ENCODE data around the gene KDM6B. TPM values are rescaled to one million over a fixed set of nuclear protein-coding genes. Genes with fewer than 3 reads are reported as not detected.

Gene KDM6B
- total RNA-seq, 1 donor from 2014 or later = 38.2 TPM

DNA sequence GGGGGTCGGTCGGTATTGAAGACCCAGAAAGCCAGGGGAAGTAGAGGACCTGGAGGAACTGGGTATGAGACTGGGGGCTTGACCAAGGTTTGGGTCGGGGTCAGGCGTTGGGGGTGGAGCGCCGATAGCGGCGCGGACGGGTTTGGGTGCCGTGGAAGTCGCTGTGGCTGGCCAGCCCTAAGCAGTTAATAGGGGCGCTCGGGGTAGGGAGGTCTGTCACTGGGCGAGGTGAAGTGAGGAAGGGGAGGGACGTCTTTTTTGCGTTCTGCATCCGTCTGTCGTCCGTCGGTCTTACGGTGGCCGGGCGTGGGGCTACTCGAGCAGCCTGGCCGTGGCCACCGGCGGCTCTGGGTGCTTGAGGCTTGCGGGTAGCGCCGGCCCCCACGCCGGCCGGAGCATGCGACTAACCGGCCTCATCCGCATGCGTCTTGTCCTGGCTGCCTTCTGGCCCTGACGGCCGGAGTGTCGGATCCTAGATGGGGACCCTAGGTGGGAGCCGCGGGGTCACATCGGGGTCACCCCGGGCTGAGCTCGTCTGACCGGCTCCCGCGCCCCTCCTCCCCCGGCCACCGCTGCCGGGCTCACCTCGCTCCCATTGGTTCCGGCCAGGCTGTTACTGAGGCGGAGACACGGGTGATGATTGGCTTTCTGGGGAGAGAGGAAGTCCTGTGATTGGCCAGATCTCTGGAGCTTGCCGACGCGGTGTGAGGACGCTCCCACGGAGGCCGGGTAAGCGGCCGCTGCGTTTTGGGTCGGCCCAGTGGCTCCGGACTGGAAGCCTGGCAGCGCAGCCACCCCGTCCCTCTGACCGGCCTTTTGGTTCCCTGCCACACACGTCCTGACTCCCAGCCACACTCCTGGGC is 10.5 kb downstream of the KDM6B start:
- Mint-ChIP-seq H3K27me3 (ENCODE audit: low read depth) (no peaks in the 10 kb centered on the region), H3K4me1 (ENCODE audit: low read depth) (peaks cover 34% of the 10 kb centered on the region), H3K9me3 (ENCODE audit: low read depth) (no peaks in the 10 kb centered on the region), H3K4me3 (ENCODE audit: unreplicated experiment) (peak overlapping the region; percentile 98), H3K27ac (ENCODE audit: unreplicated experiment) (peak overlapping the region; percentile 99), H3K36me3 (ENCODE audit: low read depth) (peaks cover 4% of the 10 kb centered on the region)
- no peak for TF ChIP-seq CTCF (IDR thresholded peaks at IDR 0.05)
- no peak for DNase-seq (ENCODE audit: low spot score)

DNA sequence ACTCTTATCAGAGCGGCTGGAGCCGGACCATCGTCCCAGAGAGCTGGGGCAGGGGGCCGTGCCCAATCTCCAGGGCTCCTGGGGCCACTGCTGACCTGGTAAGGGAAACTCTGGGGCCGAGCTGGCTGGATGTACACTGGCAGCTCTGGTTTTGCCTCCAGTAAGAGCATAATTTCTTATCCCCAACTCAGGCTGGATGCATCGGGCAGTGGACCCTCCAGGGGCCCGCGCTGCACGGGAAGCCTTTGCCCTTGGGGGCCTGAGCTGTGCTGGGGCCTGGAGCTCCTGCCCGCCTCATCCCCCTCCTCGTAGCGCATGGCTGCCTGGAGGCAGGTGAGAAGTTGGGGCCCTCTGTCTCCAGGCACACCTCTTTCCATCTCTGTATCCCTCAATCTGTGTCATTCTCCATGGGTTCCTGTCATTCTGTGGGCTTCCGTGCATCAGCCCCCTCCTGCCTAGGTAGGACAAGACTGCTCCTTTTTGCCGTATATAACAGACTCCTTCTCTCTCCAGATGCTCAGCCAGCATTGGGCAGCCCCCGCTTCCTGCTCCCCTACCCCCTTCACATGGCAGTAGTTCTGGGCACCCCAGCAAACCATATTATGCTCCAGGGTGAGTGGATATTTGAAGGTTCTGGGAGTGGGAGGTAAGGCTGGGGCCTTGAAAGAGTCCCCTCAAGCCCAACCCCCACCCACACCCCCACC is 11.5 kb downstream of the KDM6B start:
- Mint-ChIP-seq H3K4me3 (ENCODE audit: unreplicated experiment) (peak overlapping the region; percentile 98), H3K9me3 (ENCODE audit: low read depth) (no peaks in the 10 kb centered on the region), H3K27me3 (ENCODE audit: low read depth) (no peaks in the 10 kb centered on the region), H3K36me3 (ENCODE audit: low read depth) (peaks cover 8% of the 10 kb centered on the region), H3K27ac (ENCODE audit: unreplicated experiment) (peak overlapping the region; percentile 99), H3K4me1 (ENCODE audit: low read depth) (peaks cover 24% of the 10 kb centered on the region)
- DNase-seq (ENCODE audit: low spot score) = no peak
- no peak for TF ChIP-seq CTCF (IDR thresholded peaks at IDR 0.05)

DNA sequence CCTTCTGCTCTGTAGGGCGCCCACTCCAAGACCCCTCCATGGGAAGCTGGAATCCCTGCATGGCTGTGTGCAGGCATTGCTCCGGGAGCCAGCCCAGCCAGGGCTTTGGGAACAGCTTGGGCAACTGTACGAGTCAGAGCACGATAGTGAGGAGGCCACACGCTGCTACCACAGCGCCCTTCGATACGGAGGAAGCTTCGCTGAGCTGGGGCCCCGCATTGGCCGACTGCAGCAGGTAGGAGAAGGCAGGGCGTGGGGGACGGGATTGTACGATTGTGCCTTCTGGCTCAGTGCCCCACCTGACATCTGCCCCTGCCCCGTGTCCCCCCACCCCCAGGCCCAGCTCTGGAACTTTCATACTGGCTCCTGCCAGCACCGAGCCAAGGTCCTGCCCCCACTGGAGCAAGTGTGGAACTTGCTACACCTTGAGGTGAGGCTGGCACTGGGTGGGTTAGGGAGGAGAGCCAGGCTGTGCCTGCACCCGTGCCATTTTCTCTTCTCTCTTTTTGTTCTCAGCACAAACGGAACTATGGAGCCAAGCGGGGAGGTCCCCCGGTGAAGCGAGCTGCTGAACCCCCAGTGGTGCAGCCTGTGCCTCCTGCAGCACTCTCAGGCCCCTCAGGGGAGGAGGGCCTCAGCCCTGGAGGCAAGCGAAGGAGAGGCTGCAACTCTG is 12.2 kb downstream of the KDM6B start:
- Mint-ChIP-seq H3K9me3 (ENCODE audit: low read depth) (no peaks in the 10 kb centered on the region), H3K4me3 (ENCODE audit: unreplicated experiment) (no peak overlapping the region), H3K27me3 (ENCODE audit: low read depth) (no peaks in the 10 kb centered on the region), H3K36me3 (ENCODE audit: low read depth) (peaks cover 11% of the 10 kb centered on the region), H3K4me1 (ENCODE audit: low read depth) (peaks cover 17% of the 10 kb centered on the region), H3K27ac (ENCODE audit: unreplicated experiment) (no peak overlapping the region)
- DNase-seq (ENCODE audit: low spot score) = no peak
- no peak for TF ChIP-seq CTCF (IDR thresholded peaks at IDR 0.05)

DNA sequence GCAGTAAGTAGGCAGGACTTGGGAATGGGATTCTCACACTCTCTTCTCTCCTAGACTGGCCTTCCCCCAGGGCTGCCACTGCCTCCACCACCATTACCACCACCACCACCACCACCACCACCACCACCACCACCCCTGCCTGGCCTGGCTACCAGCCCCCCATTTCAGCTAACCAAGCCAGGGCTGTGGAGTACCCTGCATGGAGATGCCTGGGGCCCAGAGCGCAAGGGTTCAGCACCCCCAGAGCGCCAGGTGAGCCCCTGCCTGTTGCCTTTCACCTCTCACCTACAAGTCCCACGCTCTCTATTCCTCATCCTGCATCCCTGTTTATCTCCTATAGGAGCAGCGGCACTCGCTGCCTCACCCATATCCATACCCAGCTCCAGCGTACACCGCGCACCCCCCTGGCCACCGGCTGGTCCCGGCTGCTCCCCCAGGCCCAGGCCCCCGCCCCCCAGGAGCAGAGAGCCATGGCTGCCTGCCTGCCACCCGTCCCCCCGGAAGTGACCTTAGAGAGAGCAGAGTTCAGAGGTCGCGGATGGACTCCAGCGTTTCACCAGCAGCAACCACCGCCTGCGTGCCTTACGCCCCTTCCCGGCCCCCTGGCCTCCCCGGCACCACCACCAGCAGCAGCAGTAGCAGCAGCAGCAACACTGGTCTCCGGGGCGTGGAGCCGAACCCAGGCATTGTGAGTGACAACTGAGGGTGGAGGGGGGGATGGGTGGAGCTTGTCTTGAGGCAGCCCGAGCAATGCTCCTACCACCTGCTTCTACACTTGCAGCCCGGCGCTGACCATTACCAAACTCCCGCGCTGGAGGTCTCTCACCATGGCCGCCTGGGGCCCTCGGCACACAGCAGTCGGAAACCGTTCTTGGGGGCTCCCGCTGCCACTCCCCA is 13.0 kb downstream of the KDM6B start:
- Mint-ChIP-seq H3K4me1 (ENCODE audit: low read depth) (peaks cover 19% of the 10 kb centered on the region), H3K27ac (ENCODE audit: unreplicated experiment) (peak overlapping the region; percentile 36), H3K27me3 (ENCODE audit: low read depth) (no peaks in the 10 kb centered on the region), H3K36me3 (ENCODE audit: low read depth) (peaks cover 14% of the 10 kb centered on the region), H3K9me3 (ENCODE audit: low read depth) (no peaks in the 10 kb centered on the region), H3K4me3 (ENCODE audit: unreplicated experiment) (no peak overlapping the region)
- TF ChIP-seq CTCF (IDR thresholded peaks at IDR 0.05) = no peak
- DNase-seq (ENCODE audit: low spot score) = no peak

Measured in chondrocyte (in vitro differentiated cells).